Ecto neural progenitor cell (in vitro differentiated cells): Measurements from ENCODE around the gene SYNE2.
A peak's percentile ranks its signal among the peaks of the same experiment; 100 is the strongest.
"Not testable (repeated sequence)": the region's sequence is repeated elsewhere in the genome, so short reads cannot be mapped to it uniquely, and the experiment has no call there.

ENCODE experiments used
- DNase-seq: peaks from one replicate; pipeline ENCODE4 v3.0.0-alpha.2; 2018; ENCODE audit warnings: low spot score

SYNE2 gene

DNA sequence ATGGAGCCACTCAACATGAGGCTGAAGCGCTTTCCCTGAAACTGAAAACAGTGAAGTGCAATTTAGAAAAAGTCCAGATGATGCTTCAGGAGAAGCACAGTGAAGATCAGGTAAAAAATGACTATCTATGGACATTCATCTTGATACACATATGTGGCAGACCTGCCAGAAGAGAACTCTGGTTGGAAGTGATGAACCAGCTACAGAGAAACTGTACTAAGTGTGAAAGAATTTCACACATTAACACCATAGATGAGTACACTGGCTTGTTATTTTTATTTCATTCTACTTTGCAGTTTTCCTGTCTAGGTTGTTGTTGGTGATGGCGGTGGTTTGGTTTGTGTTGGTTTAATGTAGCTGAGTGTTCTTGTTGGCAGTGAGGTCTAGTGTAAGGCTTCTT is 266.7 kb downstream of the SYNE2 start:
- no peak for DNase-seq

DNA sequence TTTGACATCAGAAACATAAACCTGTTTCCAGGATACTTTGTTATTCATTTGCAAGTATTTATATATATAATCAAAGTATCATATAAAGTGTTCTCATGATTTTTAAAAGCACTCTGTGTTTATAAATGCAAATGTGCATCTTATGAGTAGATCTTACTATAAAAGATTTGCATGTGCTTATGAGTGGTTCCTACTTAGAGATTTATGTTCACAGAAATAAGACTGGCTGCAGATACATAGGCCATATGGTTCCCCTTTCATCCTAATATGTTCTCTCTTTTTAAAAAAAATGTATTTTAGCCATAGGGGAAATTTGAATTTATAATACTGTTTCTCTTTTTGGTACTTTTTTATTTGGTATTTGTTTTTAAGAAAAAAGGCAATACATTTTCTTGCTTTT is 267.2 kb downstream of the SYNE2 start:
- DNase-seq, result no peak

DNA sequence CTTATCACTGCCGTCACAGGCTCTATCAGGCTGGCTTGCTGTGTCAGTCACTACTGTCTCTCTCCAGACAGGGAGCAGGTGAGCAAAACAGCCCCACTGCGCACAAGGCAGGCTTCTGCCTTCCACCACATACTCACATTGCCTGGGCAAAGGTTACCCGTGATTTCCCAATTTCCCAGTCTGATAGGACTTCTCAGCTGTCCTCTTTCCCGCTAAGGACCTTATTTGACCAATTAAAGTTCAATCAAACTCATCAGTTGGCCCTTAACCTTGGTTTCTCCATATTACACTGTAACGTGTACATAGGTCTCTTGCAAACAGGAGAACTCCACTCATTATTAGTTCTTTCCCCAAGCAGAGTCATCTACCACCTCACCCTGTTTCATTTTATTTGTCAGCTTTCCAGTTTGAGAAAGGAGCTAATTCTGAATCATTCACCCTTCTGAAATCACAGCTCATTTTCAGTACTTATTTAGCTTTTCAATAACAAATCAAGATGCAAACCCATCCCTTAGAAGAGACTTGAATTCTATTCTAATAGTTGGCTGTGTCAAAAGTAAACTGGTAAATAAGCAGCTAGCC is 270.5 kb downstream of the SYNE2 start:
- no peak for DNase-seq

DNA sequence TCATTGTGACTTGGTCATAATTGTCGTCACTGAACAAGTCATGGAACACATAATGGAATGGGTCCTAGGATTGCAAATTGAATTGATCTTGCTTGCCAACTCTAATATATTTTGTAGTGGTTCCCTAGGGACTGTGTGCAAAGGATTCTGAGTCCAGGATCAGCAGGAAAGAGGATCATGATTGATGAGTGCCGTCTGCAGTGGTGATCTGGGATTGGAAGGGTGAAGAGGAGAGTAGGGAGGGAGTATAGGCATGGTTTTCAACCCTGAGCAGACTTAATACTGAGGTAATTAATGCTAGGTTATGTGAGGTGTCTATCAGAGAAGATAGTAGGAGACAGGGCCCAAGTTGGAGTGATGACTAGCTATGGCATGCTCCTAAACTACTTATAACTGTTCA is 272.5 kb downstream of the SYNE2 start:
- no peak for DNase-seq

DNA sequence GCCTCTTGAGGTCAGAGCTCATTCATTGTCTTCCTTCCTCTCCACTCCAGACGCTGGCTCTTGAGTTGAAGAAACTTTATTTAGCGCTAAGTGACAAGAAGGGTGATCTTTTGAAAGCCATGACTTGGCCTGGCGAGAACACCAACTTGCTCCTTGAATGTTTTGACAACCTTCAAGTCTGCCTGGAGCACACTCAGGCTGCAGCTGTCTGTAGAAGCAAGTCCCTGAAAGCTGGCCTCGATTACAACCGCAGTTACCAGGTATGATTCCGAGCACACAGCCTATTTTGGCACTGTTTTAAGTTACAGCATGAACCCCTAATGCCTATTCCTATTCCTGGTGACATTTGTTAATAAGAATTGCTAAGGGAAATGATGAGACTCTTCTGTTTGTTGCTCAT is 273.7 kb downstream of the SYNE2 start:
- DNase-seq, result no peak

DNA sequence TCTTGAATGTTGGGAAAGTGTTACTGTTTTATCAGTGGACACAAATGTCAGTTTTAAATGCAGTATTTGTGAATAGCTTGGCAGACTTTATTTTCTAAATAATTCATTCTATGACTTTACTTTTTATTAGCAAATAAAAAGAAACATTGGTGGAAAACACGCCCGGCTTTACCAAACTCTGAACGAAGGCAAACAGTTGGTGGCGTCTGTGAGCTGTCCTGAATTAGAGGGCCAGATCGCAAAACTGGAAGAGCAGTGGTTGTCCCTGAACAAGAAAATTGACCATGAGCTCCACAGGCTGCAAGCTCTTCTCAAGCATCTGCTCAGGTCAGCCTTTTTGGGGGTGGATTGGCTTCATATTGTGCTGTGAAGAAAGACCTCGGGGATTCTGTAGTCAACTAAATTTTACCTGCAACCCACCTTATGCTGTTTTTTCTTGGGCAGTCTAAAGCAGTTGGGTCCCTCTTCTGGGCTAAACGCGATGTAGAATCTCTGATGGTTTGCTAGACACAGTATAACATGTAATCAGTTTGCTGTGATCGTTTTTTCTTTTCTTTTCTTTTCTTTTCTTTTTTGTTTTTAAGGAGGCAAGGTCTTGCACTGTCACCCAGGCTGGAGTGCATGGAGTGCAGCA is 285.0 kb downstream of the SYNE2 start:
- no peak for DNase-seq

DNA sequence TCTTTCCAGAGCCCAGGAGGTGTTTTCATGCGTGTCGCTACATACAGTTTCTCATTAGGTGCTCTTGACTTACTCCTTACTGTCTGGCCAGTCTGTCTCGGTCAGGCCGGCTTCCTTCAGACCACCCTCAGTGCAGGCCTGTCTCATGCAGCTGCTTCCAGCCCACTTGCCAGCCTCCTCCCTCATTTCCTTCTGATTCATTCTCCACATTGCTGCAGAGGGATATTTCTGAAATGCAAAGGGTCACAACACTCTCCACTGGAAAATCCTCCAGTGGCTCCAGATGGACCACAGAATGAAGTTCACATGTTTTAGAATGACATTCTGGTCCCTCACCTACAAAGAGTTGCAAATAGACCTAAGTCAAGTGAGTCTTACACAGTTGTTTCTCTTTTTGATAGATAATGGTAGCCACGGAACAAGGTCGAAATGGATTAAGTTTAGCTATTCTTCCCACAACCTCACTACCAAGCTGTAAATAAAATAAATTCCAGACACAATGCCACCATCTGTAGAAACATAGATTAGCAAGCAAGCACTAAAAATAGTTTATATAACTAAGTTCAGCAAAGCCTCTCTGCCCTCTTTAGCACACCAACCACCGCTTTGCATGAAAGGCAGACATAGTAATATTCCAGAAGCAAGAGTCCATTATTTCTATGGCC is 294.5 kb downstream of the SYNE2 start:
- DNase-seq, result no peak

DNA sequence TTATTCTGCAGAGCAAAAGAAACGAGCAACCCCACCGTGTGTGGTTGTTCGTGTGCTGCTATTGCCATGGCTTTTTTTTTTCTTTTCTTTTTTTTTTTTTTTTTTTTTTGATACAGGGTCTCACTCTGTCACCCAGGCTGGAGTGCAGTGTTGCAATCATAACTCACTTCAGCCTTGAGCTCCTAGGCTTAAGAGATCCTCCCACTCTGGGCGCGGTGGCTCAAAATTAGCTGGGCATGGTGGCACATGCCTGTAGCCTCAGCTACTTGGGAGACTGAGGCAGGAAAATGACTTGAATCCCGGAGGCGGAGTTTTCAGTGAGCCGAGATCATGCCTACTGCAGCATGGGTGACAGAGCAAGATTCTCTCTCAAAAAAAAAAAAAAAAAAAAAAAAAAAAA is 297.1 kb downstream of the SYNE2 start:
- DNase-seq, result no peak

DNA sequence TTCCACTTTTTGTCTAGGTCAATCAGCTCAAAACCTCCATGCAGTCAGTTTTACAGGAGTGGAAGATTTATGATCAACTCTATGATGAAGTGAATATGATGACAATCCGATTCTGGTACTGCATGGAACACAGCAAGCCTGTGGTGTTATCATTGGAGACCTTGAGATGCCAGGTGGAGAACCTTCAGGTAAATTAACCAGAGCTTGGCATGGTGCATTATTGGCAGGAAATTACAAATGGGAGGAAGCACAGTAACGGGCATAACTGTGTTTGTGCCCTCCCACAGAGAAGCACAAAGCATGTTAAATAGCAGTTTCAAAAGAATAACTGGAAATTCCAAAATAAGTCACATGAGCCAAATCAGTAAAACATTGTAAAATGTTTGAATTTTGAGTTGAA is 305.8 kb downstream of the SYNE2 start:
- no peak for DNase-seq

DNA sequence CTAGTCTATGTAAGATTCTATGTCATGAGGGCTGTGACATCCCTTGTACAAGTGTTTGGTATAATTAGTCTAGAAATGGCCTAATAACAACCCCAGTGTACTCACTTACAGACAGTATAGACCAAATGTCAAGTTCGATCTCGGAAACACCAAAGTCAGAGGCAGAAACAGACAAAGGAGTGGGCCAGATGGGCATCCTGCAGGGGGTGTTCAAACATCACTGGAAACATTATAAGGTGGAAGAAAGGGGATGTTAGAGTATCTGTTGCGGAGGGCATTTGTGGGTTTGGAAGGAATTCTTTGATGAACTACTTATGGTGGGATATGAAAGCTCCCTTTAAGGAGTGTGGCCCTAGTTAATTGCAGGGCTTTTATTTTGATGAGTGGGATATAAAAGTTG is 306.8 kb downstream of the SYNE2 start:
- DNase-seq, result no peak

DNA sequence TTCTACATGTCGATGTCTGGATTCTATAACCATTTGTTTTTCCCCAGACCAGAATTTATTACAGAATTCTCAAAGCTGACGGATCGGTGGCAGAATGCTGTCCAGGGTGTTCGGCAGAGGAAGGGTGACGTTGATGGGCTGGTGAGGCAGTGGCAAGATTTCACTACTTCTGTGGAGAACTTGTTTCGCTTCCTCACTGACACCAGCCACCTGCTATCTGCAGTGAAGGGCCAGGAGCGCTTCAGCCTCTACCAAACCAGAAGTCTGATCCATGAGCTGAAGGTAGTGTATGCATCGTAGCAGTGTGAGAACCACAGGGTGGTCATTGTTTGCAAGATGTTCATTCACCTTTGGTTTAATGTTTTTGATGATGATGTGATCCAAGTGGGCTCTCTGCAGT is 317.4 kb downstream of the SYNE2 start:
- no peak for DNase-seq

DNA sequence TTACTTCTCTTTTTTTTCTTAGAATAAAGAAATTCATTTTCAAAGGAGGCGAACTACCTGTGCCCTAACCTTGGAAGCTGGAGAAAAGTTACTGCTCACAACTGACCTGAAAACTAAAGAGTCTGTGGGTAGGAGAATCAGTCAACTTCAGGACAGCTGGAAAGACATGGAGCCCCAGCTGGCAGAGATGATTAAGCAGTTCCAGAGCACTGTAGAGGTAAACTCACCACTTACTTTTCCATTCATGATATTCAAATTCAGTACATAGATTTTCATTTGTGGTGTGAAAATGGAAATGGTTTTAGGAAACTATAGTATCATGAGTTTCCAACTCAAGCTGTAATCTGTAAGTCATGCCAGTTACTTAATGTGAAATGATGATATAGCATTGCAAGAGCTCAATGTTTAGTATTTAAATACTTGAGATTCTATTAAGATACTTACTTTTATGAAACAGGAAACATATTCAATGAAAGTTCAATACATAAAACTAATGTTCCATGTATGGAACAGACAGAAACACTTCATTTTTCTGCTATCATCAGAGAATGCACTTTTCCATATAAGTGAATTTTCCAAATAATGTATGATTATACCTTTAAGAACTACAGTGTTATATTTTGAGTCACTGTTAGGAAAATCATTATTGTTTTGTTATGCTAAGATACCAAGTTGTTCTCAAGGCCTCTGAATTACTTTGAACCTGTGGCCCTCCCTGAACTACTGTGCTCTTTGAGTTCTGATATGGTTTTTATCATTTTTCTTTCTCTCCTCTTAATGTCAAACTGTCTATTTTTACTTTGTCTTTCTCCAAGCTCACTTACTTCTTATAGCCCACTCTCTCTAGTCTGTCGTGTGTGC is 322.3 kb downstream of the SYNE2 start:
- no peak for DNase-seq

DNA sequence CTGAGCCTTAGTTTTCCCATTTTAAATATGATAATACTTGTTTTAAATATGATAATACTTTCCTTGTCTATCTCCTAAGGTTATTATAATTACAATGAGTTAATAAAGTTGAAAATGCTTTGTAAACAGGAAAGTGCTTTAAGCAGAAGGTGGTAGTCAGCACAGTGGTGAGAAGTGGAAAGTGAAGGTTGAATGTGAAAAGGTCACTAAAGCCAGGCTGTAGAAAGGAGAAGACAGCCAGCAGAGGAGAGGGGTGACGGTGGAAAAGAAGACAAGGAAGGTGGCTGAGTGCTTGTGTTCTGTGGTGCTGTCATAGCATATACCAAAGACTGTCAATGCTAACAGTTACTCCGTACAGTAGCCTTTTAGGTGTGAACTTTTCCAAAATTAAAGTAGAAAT is 323.5 kb downstream of the SYNE2 start:
- DNase-seq, result no peak

DNA sequence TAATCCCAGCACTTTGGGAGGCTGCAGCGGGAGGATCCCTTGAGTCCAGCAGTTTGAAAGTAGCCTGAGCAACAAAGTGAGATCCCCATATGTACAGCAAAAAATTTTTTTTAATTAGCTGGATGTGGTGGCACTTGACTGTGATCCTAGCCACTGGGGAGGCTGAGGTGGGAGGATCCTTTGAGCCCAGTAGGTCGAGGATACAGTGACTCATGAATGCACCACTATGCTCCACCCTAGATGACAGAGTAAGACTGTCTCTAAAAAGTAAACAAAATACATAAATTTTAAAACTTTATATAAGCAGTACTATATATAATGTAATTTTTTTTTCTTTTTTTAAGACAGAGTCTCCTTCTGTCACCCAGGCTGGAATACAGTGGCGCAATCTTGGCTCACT is 326.0 kb downstream of the SYNE2 start:
- DNase-seq, result no peak

DNA sequence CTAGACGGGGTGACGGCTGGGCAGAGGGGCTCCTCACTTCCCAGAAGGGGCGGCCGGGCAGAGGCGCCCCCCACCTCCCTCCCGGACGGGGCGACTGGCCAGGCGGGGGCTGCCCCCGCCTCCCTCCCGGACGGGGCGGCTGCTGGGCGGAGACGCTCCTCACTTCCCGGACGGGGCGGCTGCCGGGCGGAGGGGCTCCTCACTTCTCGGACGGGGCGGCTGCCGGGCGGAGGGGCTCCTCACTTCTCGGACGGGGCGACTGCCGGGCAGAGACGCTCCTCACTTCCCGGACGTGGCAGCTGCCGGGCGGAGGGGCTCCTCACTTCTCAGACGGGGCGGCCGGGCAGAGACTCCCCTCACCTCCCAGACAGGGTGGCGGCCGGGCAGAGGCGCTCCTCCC is 330.1 kb downstream of the SYNE2 start:
- DNase-seq, result not testable (repeated sequence)

DNA sequence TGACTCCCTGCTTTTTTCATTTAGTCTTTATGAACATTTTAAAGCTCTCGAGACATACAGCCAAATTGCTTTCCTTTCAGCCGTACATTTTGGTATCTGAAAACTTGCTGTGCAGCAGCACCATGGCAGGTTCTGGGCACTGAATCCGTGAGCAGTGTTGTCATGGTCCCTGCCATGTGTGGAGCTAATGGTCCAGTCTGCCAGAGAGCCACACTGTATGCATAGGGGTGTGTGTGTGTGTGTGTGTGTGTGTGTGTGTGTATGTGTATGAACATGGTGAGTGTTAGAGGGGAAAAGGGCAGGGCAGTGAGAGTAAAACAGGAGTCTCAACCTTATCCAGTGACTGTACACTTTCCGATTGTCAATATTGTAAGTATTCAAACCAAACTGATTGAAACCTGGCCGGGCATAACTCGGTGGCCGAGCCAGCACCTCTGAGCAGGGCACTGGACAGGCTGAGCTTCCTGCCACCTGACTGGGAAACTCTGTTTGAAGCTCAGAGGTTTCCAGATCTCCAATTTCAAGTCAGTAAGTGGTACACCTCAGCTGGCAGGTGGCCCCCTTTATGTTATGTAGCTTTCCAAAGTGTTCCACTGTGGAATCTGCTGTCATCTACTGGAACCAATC is 331.4 kb downstream of the SYNE2 start:
- no peak for DNase-seq

DNA sequence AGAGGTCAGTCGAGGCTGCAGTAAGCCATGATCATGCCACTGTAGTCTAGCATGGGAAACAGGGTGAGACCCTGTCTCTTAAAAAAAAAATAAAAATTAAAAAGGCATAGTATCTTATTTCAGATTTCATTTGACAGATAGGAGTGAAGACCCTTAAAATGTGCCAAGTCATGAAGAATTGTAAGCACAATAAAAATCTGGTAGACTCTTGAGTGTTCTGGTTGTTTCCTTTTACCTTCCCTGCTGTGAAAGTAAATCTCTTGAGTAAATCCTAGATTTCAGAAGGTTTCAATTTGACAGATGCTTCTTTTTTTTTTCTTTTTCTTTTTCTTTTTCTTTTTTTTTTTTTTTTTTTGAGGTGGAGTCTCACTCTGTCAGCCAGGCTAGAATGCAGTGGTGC is 332.4 kb downstream of the SYNE2 start:
- DNase-seq, result no peak

DNA sequence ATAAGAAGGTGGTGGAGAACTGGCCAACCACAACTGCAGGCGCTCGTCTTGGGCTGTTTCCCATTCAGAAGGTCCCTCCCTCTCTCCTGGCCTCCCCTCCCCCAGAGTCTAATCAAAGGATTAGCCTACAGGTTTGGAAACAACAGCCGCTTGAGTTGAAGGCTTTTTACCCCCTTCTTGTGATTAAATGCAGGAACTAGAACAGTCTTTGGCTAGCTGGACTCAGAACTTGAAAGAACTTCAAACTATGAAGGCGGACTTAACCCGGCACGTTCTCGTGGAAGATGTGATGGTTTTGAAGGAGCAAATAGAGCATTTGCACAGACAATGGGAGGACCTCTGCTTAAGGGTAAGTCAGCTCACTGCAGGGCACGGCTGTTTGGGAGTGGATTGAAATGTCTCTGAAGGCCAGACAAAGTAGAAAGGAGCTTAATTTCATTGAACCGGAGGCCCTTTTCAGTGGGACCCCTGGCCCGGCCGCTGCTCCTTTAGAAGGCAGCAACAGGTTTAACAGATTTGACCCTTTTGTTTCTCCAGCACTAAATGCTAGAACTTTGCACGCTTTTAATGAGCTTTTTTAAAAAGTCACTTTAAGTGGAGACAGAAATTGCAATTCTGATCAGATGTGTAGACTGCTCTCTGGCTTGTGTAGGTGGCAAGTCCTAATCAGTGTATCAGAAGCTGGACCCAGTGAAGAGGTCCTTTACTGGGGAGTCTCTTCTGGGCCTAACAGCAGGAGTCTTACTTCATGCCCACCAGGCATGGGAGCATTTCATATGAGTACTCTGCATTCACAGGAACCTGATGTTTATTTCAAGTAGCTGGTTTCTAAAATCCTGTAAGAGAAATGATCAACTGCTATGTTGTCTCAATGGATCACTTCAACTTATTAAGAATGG is 333.7 kb downstream of the SYNE2 start:
- DNase-seq, result peak; percentile 74

DNA sequence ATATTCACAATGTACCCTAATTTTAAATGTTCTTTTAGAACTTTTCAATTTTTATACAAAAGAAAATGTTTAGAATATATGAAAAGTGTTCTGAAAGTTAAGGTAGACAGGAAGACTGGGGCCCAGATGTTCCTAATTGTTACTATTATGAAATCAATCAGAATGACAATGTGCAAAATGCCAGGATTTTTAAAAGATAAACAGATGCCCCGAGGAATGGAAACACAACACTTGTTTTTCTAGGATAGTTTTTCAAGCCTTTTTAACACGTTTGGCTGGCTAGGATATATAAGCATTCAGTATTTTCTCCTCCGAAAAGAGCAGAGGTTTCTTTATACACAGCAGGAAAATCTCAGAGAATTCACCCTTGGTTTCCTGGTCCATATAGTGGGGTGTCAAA is 334.5 kb downstream of the SYNE2 start:
- no peak for DNase-seq

DNA sequence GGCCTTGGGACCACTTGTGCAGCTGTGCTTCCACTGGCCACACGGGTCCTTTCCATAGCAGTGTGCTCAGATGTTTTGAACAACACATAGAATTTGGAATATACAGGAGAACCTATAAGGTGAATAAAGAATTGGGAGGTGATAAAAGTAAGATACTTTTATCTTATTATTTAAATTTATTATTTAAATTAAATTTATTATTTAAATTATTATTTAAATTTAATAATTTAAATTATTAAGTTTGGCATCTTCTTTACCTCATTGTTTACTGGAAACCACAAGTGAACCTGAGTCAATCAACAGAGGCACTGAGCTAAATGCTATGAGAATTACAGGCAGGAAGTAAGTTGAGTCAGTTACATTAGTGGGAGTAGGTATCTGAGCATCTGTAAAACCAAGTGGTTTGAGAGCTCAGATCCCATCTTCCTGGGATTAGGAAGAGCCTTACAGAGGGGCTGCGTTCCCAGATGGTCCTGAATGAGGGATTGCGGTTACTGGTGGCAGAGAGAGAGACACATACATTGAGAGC is 338.2 kb downstream of the SYNE2 start:
- DNase-seq, result no peak

DNA sequence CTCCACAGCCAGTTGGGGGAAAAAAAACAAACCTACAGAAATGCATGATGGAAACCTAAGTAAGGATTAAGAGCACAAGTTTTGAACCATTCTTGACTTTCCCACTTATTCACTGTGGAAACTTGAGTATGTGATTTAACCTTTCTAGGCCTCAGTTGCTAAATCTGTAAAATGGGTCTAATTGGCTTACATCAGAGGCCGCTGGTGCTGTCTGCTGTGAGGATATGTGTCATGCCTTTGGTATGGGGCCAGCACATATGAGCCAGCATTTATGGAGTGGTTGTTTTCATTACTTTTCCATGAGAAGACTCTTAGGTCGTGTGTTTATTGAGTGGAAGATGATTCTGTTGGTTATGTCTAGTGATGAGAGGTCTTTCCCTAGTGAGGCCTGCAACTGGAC is 339.0 kb downstream of the SYNE2 start:
- no peak for DNase-seq
